WTC11 (cell line): ENCODE measurements around the gene TMEM217. TPM values are rescaled to one million over a fixed set of nuclear protein-coding genes. Genes with fewer than 3 reads are reported as not detected.

Experiments used
- ATAC-seq: fragments of 200-7000 bp; cut with Tn5 transposase; 2 replicates; pipeline ENCODE4 v1.10.0; 2021; ENCODE audit warnings: mild to moderate bottlenecking, moderate library complexity
- CTCF ChIA-PET: fragments of 300-600 bp; sonication (Branson Sonifier 250); formaldehyde crosslinking; loops from one replicate; lab custom pipeline; 2021; ENCODE audit warnings: antibody characterized with exemption; lab: Charles Lee
- POLR2A ChIA-PET: fragments of 350-600 bp; sonication (Branson Sonifier 250); formaldehyde crosslinking; loops from one replicate; lab custom pipeline; 2021; ENCODE audit warnings: antibody characterized with exemption; lab: Charles Lee
- DNase-seq: peaks from one replicate; pipeline ENCODE4 v3.0.0; 2021; ENCODE audit warnings: low spot score
- H3K27ac Mint-ChIP-seq: 2 replicates; pipeline ENCODE4 v1.8.0; 2021; ENCODE audit warnings: mixed read lengths
- H3K27me3 Mint-ChIP-seq: 2 replicates; pipeline ENCODE4 v1.8.0; 2021; ENCODE audit warnings: low read depth, mild to moderate bottlenecking, moderate library complexity, mixed read lengths
- H3K36me3 Mint-ChIP-seq: 2 replicates; pipeline ENCODE4 v1.8.0; 2021; ENCODE audit warnings: mixed read lengths
- H3K4me1 Mint-ChIP-seq: 2 replicates; pipeline ENCODE4 v1.8.0; 2022; ENCODE audit warnings: mixed read lengths
- H3K4me3 Mint-ChIP-seq: 2 replicates; pipeline ENCODE4 v1.8.0; 2021; ENCODE audit warnings: mild to moderate bottlenecking, moderate library complexity, mixed read lengths
- H3K9me3 Mint-ChIP-seq: 2 replicates; pipeline ENCODE4 v1.8.0; 2021; ENCODE audit warnings: mixed read lengths
- ELF4 ChIP-seq: sonication (generic); formaldehyde crosslinking; IDR thresholded peaks from 2 replicates; pipeline ENCODE4 v1.8.1; 2022; ENCODE audit warnings: low read depth, mild to moderate bottlenecking, moderate library complexity, missing genetic modification reagents
- HMGA2 ChIP-seq: fragments of 250-450 bp; sonication (Bioruptor Pico); IDR thresholded peaks from 2 replicates; pipeline ENCODE4 v1.4.0; 2021; ENCODE audit warnings: mild to moderate bottlenecking, moderate library complexity
- MAX ChIP-seq: sonication (generic); formaldehyde crosslinking; IDR thresholded peaks from 2 replicates; pipeline ENCODE4 v1.8.0; 2022; ENCODE audit warnings: mild to moderate bottlenecking, missing genetic modification reagents
- MLX ChIP-seq: sonication (generic); formaldehyde crosslinking; IDR thresholded peaks from 2 replicates; pipeline ENCODE4 v1.8.1; 2023; ENCODE audit warnings: mild to moderate bottlenecking, missing genetic modification reagents, moderate library complexity
- MYBL2 ChIP-seq: sonication (generic); formaldehyde crosslinking; IDR thresholded peaks from 2 replicates; pipeline ENCODE4 v1.8.1; 2023; ENCODE audit warnings: mild to moderate bottlenecking, moderate library complexity, missing genetic modification reagents
- NFYB ChIP-seq: sonication (generic); formaldehyde crosslinking; conservative IDR thresholded peaks from 2 replicates; pipeline ENCODE4 v1.8.0; 2022; ENCODE audit warnings: low read depth, missing genetic modification reagents
- NR1H2 ChIP-seq: sonication (generic); formaldehyde crosslinking; IDR thresholded peaks from 2 replicates; pipeline ENCODE4 v1.9.0; 2021; ENCODE audit warnings: mild to moderate bottlenecking, moderate library complexity, missing genetic modification reagents
- PRDM15 ChIP-seq: sonication (generic); formaldehyde crosslinking; IDR thresholded peaks from 2 replicates; pipeline ENCODE4 v1.8.0; 2022; ENCODE audit warnings: missing genetic modification reagents
- ZBTB21 ChIP-seq: sonication (generic); formaldehyde crosslinking; IDR thresholded peaks from 2 replicates; pipeline ENCODE4 v1.8.1; 2023; ENCODE audit warnings: mild to moderate bottlenecking, missing genetic modification reagents, borderline replicate concordance
- ZMAT4 ChIP-seq: fragments of 250-450 bp; sonication (Bioruptor Pico); IDR thresholded peaks from 2 replicates; pipeline ENCODE4 v1.9.0; 2021; ENCODE audit warnings: mild to moderate bottlenecking
- total RNA-seq: library from RNA; stranded (reverse); gene quantifications from 3 replicates; pipeline ENCODE4 v1.2.3, GENCODE V29; 2021
- TF ChIP-seq, protein P1 (sequence below): sonication (generic); formaldehyde crosslinking; conservative IDR thresholded peaks from 2 replicates; pipeline ENCODE4 v1.8.1; 2023; ENCODE audit warnings: mild to moderate bottlenecking, low read depth, missing genetic modification reagents, moderate library complexity
- TF ChIP-seq, protein P2 (sequence below): fragments of 250-450 bp; sonication (Bioruptor Pico); IDR thresholded peaks from 2 replicates; pipeline ENCODE4 v1.9.0; 2021; ENCODE audit warnings: mild to moderate bottlenecking

The TMEM217 gene
- total RNA-seq, 1 experiment from 2014 or later, result 0.61 TPM

DNA sequence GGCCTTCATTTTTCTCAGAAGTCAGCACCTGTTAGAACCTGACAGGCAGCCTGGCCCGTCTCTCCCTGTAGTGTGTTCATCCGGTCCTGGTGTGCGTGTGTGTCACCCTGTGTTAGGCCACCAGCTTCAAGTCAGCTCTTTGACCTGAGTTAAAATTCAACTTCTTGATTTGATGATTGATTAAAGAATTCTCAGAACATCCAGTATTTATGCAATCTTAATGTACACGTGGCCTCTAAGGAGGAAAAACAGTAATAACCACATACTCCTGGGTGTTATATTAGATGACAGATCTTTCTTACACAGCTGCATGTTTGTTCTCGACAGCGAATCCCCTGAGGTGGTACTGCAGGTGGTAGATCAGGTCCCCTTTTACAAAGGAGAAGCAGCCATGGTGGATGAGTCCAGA, 19.1 kb upstream of the TMEM217 start (continued):
- TF ChIP-seq, protein P1, sequence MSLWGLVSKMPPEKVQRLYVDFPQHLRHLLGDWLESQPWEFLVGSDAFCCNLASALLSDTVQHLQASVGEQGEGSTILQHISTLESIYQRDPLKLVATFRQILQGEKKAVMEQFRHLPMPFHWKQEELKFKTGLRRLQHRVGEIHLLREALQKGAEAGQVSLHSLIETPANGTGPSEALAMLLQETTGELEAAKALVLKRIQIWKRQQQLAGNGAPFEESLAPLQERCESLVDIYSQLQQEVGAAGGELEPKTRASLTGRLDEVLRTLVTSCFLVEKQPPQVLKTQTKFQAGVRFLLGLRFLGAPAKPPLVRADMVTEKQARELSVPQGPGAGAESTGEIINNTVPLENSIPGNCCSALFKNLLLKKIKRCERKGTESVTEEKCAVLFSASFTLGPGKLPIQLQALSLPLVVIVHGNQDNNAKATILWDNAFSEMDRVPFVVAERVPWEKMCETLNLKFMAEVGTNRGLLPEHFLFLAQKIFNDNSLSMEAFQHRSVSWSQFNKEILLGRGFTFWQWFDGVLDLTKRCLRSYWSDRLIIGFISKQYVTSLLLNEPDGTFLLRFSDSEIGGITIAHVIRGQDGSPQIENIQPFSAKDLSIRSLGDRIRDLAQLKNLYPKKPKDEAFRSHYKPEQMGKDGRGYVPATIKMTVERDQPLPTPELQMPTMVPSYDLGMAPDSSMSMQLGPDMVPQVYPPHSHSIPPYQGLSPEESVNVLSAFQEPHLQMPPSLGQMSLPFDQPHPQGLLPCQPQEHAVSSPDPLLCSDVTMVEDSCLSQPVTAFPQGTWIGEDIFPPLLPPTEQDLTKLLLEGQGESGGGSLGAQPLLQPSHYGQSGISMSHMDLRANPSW (CRISPR knock-in tag), result no peak
- TF ChIP-seq, protein P2, sequence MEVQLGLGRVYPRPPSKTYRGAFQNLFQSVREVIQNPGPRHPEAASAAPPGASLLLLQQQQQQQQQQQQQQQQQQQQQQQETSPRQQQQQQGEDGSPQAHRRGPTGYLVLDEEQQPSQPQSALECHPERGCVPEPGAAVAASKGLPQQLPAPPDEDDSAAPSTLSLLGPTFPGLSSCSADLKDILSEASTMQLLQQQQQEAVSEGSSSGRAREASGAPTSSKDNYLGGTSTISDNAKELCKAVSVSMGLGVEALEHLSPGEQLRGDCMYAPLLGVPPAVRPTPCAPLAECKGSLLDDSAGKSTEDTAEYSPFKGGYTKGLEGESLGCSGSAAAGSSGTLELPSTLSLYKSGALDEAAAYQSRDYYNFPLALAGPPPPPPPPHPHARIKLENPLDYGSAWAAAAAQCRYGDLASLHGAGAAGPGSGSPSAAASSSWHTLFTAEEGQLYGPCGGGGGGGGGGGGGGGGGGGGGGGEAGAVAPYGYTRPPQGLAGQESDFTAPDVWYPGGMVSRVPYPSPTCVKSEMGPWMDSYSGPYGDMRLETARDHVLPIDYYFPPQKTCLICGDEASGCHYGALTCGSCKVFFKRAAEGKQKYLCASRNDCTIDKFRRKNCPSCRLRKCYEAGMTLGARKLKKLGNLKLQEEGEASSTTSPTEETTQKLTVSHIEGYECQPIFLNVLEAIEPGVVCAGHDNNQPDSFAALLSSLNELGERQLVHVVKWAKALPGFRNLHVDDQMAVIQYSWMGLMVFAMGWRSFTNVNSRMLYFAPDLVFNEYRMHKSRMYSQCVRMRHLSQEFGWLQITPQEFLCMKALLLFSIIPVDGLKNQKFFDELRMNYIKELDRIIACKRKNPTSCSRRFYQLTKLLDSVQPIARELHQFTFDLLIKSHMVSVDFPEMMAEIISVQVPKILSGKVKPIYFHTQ, result no peak
- TF ChIP-seq NR1H2 (CRISPR knock-in tag) (no peak), NFYB (CRISPR knock-in tag) (no peak)

GRCh38 chr6:37275350-37275749, 17.4 kb upstream of the TMEM217 start:
- no peaks in the 10 kb centered on the region for H3K9me3 Mint-ChIP-seq
- DNase-seq, result no peak
- POLR2A ChIA-PET, result no interaction called here
- 0 out of 2 replicates have a peak, but pooled peaks cover 14% of the 10 kb centered on the region for H3K4me1 Mint-ChIP-seq
- TF ChIP-seq MAX (no peak), ZBTB21 (no peak), MLX (CRISPR knock-in tag) (no peak), ZMAT4 (CRISPR knock-in tag) (no peak)
- TF ChIP-seq, all 79 proteins: peak for 0
- Mint-ChIP-seq H3K27me3 (no peaks in the 10 kb centered on the region), H3K27ac (0 out of 2 replicates have a peak overlapping the region, but pooled peaks have one; percentile 28), H3K36me3 (peaks cover 15% of the 10 kb centered on the region), H3K4me3 (no peak overlapping the region)
- ATAC-seq, result no peak
- CTCF ChIA-PET, result no interaction called here

DNA sequence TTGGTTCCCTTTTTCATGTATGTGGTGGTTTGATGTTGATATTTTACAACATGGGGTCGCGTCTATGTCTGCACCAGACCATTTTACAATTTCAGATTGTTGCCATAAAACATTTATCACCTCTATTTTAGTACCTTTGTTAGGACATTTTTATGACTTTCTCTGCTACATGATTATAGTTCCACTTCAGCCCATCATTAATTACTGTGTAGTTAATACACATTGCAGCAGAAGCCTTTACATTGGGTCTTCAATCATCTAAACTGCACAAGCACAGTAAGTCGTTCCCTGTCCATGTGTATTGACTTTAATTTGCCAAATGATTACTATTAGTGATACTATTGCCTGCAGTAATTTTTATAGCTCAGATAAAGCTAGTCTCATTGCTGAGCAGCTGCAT, 15.7 kb upstream of the TMEM217 start:
- DNase-seq, result no peak
- ChIA-PET CTCF (no interaction called here), POLR2A (no interaction called here)
- H3K9me3 Mint-ChIP-seq, result no peaks in the 10 kb centered on the region
- H3K4me1 Mint-ChIP-seq, result peaks cover 9% of the 10 kb centered on the region; the same call in 1 of the 2 replicates
- peaks cover 6% of the 10 kb centered on the region for H3K36me3 Mint-ChIP-seq
- H3K27me3 Mint-ChIP-seq, result no peaks in the 10 kb centered on the region
- H3K27ac Mint-ChIP-seq, result peak overlapping the region; percentile 77; the same call in 1 of the 2 replicates
- H3K4me3 Mint-ChIP-seq, result no peak overlapping the region
- TF ChIP-seq ELF4 (CRISPR knock-in tag) (no peak), MYBL2 (CRISPR knock-in tag) (no peak), HMGA2 (CRISPR knock-in tag) (no peak), PRDM15 (CRISPR knock-in tag) (no peak)
- TF ChIP-seq, protein P1 (CRISPR knock-in tag), result no peak
- TF ChIP-seq, all 79 proteins: peak for 0
- ATAC-seq, result no peak
